Activated gamma-delta T cell (primary cell): Measurements from ENCODE around the gene UBE2U.

Experiments used
- DNase-seq: peaks from one replicate; lab custom pipeline; 2025; lab: John Stamatoyannopoulos, UW
- total RNA-seq, 2 donors: gene quantifications; one replicate each; lab custom pipeline; 2026; lab: John Stamatoyannopoulos, UW

The UBE2U gene
- total RNA-seq, result 0 reads per million in 2 donors

GRCh38 chr1:64203420-64203819, at the start of gene UBE2U:
Gene UBE2U, plus strand, starts transcription at chr1:64203623. Its CDS starts 428 bp downstream, at chr1:64204051.
- no peak for DNase-seq

- DNase-seq, result no peak
Measured at GRCh38 chr1:64155278-64155677, 48.1 kb upstream of the UBE2U start.

- no peak for DNase-seq
Measured at GRCh38 chr1:64161357-64161941, 42.0 kb upstream of the UBE2U start.

- DNase-seq, result no peak
Measured at GRCh38 chr1:64162151-64162550, 41.3 kb upstream of the UBE2U start.

- no peak for DNase-seq
Measured at GRCh38 chr1:64162804-64163203, 40.6 kb upstream of the UBE2U start.

- no peak for DNase-seq
Measured at GRCh38 chr1:64163431-64163830, 40.0 kb upstream of the UBE2U start.

GRCh38 chr1:64163970-64164369, 39.5 kb upstream of the UBE2U start:
- no peak for DNase-seq

GRCh38 chr1:64166629-64167028, 36.8 kb upstream of the UBE2U start:
- DNase-seq, result no peak

GRCh38 chr1:64167176-64167575, 36.2 kb upstream of the UBE2U start:
- DNase-seq, result no peak

GRCh38 chr1:64171246-64171645, 32.2 kb upstream of the UBE2U start:
- no peak for DNase-seq

GRCh38 chr1:64171797-64172281, 31.6 kb upstream of the UBE2U start:
- no peak for DNase-seq

GRCh38 chr1:64172458-64172983, 30.9 kb upstream of the UBE2U start:
- no peak for DNase-seq

- DNase-seq, result no peak
Measured at GRCh38 chr1:64173336-64173940, 30.0 kb upstream of the UBE2U start.

- no peak for DNase-seq
Measured at GRCh38 chr1:64175639-64176038, 27.8 kb upstream of the UBE2U start.

- DNase-seq, result no peak
Measured at GRCh38 chr1:64176659-64177058, 26.8 kb upstream of the UBE2U start.

- no peak for DNase-seq
Measured at GRCh38 chr1:64179588-64179987, 23.8 kb upstream of the UBE2U start.

- no peak for DNase-seq
Measured at GRCh38 chr1:64182207-64182606, 21.2 kb upstream of the UBE2U start.

- no peak for DNase-seq
Measured at GRCh38 chr1:64183395-64184002, 19.9 kb upstream of the UBE2U start.

GRCh38 chr1:64184003-64184440, 19.4 kb upstream of the UBE2U start:
- no peak for DNase-seq

GRCh38 chr1:64186138-64186897, 17.1 kb upstream of the UBE2U start:
- DNase-seq, result no peak

- DNase-seq, result no peak
Measured at GRCh38 chr1:64186898-64187280, 16.5 kb upstream of the UBE2U start.

GRCh38 chr1:64187646-64188045, 15.8 kb upstream of the UBE2U start:
- no peak for DNase-seq
